Neural progenitor cell (in vitro differentiated cells): ENCODE results near the gene NPM1.

ENCODE experiments used
- CTCF ChIP-seq: fragments of 200-600 bp; sonication (generic); IDR thresholded peaks from 2 replicates; pipeline ENCODE4 v1.5.1; 2017; ENCODE audit warnings: antibody characterized with exemption, mild to moderate bottlenecking
- EZH2 ChIP-seq: fragments of 200-600 bp; sonication (generic); IDR thresholded peaks from 2 replicates; pipeline ENCODE4 v1.6.1; 2017; ENCODE audit warnings: antibody characterized with exemption, mild to moderate bottlenecking, moderate library complexity
- EZH2phosphoT487 ChIP-seq: fragments of 200-600 bp; sonication (generic); IDR thresholded peaks from 2 replicates; pipeline ENCODE4 v1.6.1; 2017; ENCODE audit warnings: antibody characterized with exemption

- no peak for TF ChIP-seq CTCF
- TF ChIP-seq EZH2 = no peak
- no peak for TF ChIP-seq EZH2phosphoT487
Observed at GRCh38 chr5:171416160-171417049, 28.8 kb downstream of the NPM1 start.
